Keratinocyte (primary cell): Measurements from ENCODE around the gene RNF26. TPM values are rescaled to one million over a fixed set of nuclear protein-coding genes. Genes with fewer than 3 reads are reported as not detected.

ENCODE experiments used
- DNase-seq: peaks from one replicate; pipeline ENCODE4 v3.0.0-alpha.2; 2011; ENCODE audit warnings: low read depth, missing footprints, low spot score
- FAIRE-seq: peaks from 2 replicates; lab custom pipeline; 2011; peaks lifted over from hg19 to GRCh38; lab: Jason Lieb, UNC
- H2AFZ ChIP-seq: 2 replicates; pipeline ENCODE4 v1.6.0; 2012; ENCODE audit warnings: low read length, control low read depth, inconsistent platforms; ENCODE audit not compliant: control insufficient read depth
- H3K27ac ChIP-seq: 2 replicates; pipeline ENCODE4 v1.5.1; 2011; ENCODE audit warnings: low read length; ENCODE audit not compliant: control insufficient read depth, insufficient read depth
- H3K27me3 ChIP-seq: 3 replicates; pipeline ENCODE4 v1.6.0; 2011; ENCODE audit warnings: low read length; ENCODE audit not compliant: control insufficient read depth, insufficient read depth; ENCODE audit errors: extremely low read depth
- H3K36me3 ChIP-seq, 2 experiments: 2 replicates in 1 of 2; 3 replicates in 1 of 2; pipeline ENCODE4 v1.5.1; 2011; ENCODE audit warnings: low read length in 2 of 2, mild to moderate bottlenecking in 1 of 2; ENCODE audit not compliant: control insufficient read depth in 2 of 2, insufficient read depth in 2 of 2; ENCODE audit errors: extremely low read depth in 1 of 2
- H3K4me1 ChIP-seq: 3 replicates; pipeline ENCODE4 v1.5.1; 2011; ENCODE audit warnings: low read length; ENCODE audit not compliant: control insufficient read depth, insufficient read depth; ENCODE audit errors: extremely low read depth
- H3K4me2 ChIP-seq: 3 replicates; pipeline ENCODE4 v1.6.0; 2011; ENCODE audit warnings: low read depth, low read length; ENCODE audit not compliant: control insufficient read depth, insufficient read depth; ENCODE audit errors: extremely low read depth
- H3K4me3 ChIP-seq, 3 experiments: fragments of 200-600 bp in 1 of 3; sonication (generic) in 1 of 3; 2 replicates in 2 of 3; 3 replicates in 1 of 3; pipeline ENCODE4 v1.5.1; 2011 to 2016; ENCODE audit warnings: low read length in 3 of 3, mild to moderate bottlenecking in 3 of 3, control low read depth in 2 of 3, inconsistent platforms in 1 of 3, low read depth in 1 of 3, mixed read lengths in 1 of 3, mixed run types in 1 of 3, moderate library complexity in 1 of 3; ENCODE audit not compliant: control insufficient read depth in 2 of 3, insufficient read depth in 2 of 3; ENCODE audit errors: extremely low read depth in 1 of 3
- H3K79me2 ChIP-seq: 2 replicates; pipeline ENCODE4 v1.6.0; 2012; ENCODE audit warnings: low read length; ENCODE audit not compliant: control insufficient read depth, insufficient read depth
- H3K9ac ChIP-seq: 3 replicates; pipeline ENCODE4 v1.6.0; 2011; ENCODE audit warnings: low read length; ENCODE audit not compliant: control insufficient read depth, insufficient read depth; ENCODE audit errors: extremely low read depth
- H3K9me1 ChIP-seq: 3 replicates; pipeline ENCODE4 v1.6.0; 2011; ENCODE audit warnings: low read length; ENCODE audit not compliant: control insufficient read depth, insufficient read depth; ENCODE audit errors: extremely low read depth
- H3K9me3 ChIP-seq: 2 replicates; pipeline ENCODE4 v1.5.1; 2012; ENCODE audit warnings: low read depth, low read length; ENCODE audit not compliant: control insufficient read depth
- H4K20me1 ChIP-seq: 3 replicates; pipeline ENCODE4 v1.6.0; 2011; ENCODE audit warnings: low read length; ENCODE audit not compliant: control insufficient read depth, insufficient read depth; ENCODE audit errors: extremely low read depth
- EZH2 ChIP-seq: IDR thresholded peaks from one replicate; pipeline ENCODE4 v1.6.1; 2012; ENCODE audit warnings: inconsistent platforms, mild to moderate bottlenecking, low read length, moderate library complexity
- dilution Hi-C: fragments of 300-500 bp; cut with MboI; formaldehyde crosslinking; loops from one replicate; pipeline ENCODE4 v1.7.0; 2020; ENCODE audit warnings: low sequenced_read_pairs; ENCODE audit not compliant: extremely low pct_ligation_motif_present
- polyA plus RNA-seq, 5 experiments: library from polyadenylated mRNA; depleted of rRNA in 3 of 5; stranded (reverse) in 3 of 5; stranded (forward) in 1 of 5; unstranded in 1 of 5; fragments of >200 nt; gene quantifications; 1 replicate in 1 of 5; 2 replicates in 3 of 5; 3 replicates in 1 of 5; pipeline versions ENCODE4 v1.2.1 to v1.2.3, GENCODE V29; 2011 to 2012; ENCODE audit warnings: missing spikeins in 2 of 5, low read depth in 1 of 5, low replicate concordance in 1 of 5
- TF ChIP-seq, protein P1 (sequence below), 3 experiments: IDR thresholded peaks in 1 of 3; conservative IDR thresholded peaks in 1 of 3; optimal IDR thresholded peaks in 1 of 3; 2 replicates in 2 of 3; 3 replicates in 1 of 3; pipeline versions ENCODE3 to v1.5.1; 2011; ENCODE audit warnings: low read length in 3 of 3, mild to moderate bottlenecking in 3 of 3, moderate library complexity in 2 of 3, control low read depth in 1 of 3, inconsistent platforms in 1 of 3; ENCODE audit not compliant: insufficient read depth in 2 of 3; ENCODE audit errors: extremely low read depth in 1 of 3

Gene RNF26
- polyA plus RNA-seq, 1 donor (not counting 4 experiments of a cell fraction or from before 2014, with no cell fraction given): 13.2 TPM

GRCh38 chr11:119303227-119303718 lies 31.1 kb upstream of the RNF26 start:
- Histone ChIP-seq H3K4me1 (peaks cover 8% of the 10 kb centered on the region), H3K9me3 (no peaks in the 10 kb centered on the region), H3K36me3 (peaks cover 34 to 63% of the 10 kb centered on the region in 2 experiments), H4K20me1 (no peaks in the 10 kb centered on the region), H2AFZ (no peak overlapping the region), H3K9me1 (no peaks in the 10 kb centered on the region), H3K4me2 (no peak overlapping the region), H3K79me2 (no peaks in the 10 kb centered on the region), H3K27ac (no peak overlapping the region), H3K9ac (no peak overlapping the region), H3K4me3 (no peak overlapping the region), H3K27me3 (no peaks in the 10 kb centered on the region)
- no peak for DNase-seq
- no peak for TF ChIP-seq EZH2
- TF ChIP-seq, protein P1, sequence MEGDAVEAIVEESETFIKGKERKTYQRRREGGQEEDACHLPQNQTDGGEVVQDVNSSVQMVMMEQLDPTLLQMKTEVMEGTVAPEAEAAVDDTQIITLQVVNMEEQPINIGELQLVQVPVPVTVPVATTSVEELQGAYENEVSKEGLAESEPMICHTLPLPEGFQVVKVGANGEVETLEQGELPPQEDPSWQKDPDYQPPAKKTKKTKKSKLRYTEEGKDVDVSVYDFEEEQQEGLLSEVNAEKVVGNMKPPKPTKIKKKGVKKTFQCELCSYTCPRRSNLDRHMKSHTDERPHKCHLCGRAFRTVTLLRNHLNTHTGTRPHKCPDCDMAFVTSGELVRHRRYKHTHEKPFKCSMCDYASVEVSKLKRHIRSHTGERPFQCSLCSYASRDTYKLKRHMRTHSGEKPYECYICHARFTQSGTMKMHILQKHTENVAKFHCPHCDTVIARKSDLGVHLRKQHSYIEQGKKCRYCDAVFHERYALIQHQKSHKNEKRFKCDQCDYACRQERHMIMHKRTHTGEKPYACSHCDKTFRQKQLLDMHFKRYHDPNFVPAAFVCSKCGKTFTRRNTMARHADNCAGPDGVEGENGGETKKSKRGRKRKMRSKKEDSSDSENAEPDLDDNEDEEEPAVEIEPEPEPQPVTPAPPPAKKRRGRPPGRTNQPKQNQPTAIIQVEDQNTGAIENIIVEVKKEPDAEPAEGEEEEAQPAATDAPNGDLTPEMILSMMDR (optimal IDR thresholded peaks at IDR 0.05 in 1 of 3, IDR thresholded peaks at IDR 0.05 in 1 of 3, conservative IDR thresholded peaks at IDR 0.05 in 1 of 3; ENCODE audit: extremely low read depth in 1 of 3, insufficient read depth in 2 of 3, low read length in 3 of 3): no peak
- no peak for FAIRE-seq
- dilution Hi-C loops: no loop called here

GRCh38 chr11:119305556-119306372 lies 28.6 kb upstream of the RNF26 start:
- Histone ChIP-seq H3K27ac (no peak overlapping the region), H3K4me2 (no peak overlapping the region), H3K36me3 (peaks cover 31 to 48% of the 10 kb centered on the region in 2 experiments), H3K9me1 (peaks cover under 1% of the 10 kb centered on the region), H4K20me1 (no peaks in the 10 kb centered on the region), H3K9ac (no peak overlapping the region), H3K4me3 (no peak overlapping the region), H3K27me3 (no peaks in the 10 kb centered on the region), H3K4me1 (peaks cover 16% of the 10 kb centered on the region), H2AFZ (no peak overlapping the region), H3K79me2 (no peaks in the 10 kb centered on the region), H3K9me3 (no peaks in the 10 kb centered on the region)
- DNase-seq (no peak), FAIRE-seq (no peak)
- no peak for TF ChIP-seq EZH2
- TF ChIP-seq, protein P1 (optimal IDR thresholded peaks at IDR 0.05 in 1 of 3, IDR thresholded peaks at IDR 0.05 in 1 of 3, conservative IDR thresholded peaks at IDR 0.05 in 1 of 3; ENCODE audit: extremely low read depth in 1 of 3, insufficient read depth in 2 of 3, low read length in 3 of 3): no peak
- dilution Hi-C loops: no loop called here
